GM10266 (cell line): Measurements from ENCODE around the gene SLC25A25.
A peak's percentile ranks its signal among the peaks of the same experiment; 100 is the strongest.
"Not testable (repeated sequence)": the region's sequence is repeated elsewhere in the genome, so short reads cannot be mapped to it uniquely, and the experiment has no call there.

Experiments used
- DNase-seq: peaks from one replicate; pipeline ENCODE4 v3.0.0; 2012; ENCODE audit errors: extremely low spot score
- TF ChIP-seq, protein P1 (sequence below): IDR thresholded peaks from 2 replicates; pipeline ENCODE4 v1.5.1; 2012; ENCODE audit warnings: mild to moderate bottlenecking, low read depth; ENCODE audit not compliant: control insufficient read depth, insufficient read depth; ENCODE audit errors: missing control alignments

Gene SLC25A25

DNA sequence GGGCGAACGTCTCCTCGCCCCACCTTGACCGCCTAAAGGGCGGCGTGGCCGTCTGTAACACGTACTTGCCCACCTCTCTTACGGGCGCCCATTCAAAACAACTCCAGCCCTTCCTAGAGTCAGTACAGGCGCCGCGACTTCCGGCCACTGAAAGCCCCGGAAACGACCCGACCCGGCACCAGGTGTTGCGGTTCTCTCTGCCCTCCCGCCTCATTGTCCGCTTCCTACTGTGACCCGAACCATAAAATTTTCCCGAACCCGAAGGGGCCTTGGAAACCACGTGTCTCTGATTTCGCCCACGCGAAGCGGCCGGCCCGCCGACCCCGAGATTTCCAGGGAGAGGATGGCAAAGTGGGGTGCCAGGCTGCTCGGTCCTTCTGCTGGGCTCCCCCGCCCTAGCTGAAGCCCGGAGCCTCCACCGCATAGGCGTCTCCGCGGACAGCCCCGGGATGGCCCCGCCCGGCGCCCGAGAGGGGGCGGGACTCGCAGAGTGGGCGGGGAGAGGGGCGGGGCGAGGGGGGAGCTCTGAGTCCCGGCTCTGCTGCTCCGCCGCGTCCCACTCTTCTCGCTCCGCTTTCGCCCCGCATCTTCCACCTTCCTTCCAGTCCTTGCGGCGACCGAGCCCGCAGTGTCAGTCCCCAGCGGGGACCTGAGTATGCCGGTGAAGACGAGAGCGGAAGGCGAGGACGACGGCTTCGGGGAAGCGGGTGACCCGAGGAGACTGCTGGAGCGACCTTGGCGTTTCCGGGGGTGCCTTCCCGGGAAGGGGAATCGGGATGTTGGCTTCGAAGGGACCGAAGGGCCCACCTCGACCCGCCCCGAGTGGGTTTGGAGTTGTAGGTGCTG lies 60.2 kb downstream of the SLC25A25 start:
- TF ChIP-seq, protein P1, sequence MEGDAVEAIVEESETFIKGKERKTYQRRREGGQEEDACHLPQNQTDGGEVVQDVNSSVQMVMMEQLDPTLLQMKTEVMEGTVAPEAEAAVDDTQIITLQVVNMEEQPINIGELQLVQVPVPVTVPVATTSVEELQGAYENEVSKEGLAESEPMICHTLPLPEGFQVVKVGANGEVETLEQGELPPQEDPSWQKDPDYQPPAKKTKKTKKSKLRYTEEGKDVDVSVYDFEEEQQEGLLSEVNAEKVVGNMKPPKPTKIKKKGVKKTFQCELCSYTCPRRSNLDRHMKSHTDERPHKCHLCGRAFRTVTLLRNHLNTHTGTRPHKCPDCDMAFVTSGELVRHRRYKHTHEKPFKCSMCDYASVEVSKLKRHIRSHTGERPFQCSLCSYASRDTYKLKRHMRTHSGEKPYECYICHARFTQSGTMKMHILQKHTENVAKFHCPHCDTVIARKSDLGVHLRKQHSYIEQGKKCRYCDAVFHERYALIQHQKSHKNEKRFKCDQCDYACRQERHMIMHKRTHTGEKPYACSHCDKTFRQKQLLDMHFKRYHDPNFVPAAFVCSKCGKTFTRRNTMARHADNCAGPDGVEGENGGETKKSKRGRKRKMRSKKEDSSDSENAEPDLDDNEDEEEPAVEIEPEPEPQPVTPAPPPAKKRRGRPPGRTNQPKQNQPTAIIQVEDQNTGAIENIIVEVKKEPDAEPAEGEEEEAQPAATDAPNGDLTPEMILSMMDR, result peak; percentile 17
- peak; percentile 92 for DNase-seq

DNA sequence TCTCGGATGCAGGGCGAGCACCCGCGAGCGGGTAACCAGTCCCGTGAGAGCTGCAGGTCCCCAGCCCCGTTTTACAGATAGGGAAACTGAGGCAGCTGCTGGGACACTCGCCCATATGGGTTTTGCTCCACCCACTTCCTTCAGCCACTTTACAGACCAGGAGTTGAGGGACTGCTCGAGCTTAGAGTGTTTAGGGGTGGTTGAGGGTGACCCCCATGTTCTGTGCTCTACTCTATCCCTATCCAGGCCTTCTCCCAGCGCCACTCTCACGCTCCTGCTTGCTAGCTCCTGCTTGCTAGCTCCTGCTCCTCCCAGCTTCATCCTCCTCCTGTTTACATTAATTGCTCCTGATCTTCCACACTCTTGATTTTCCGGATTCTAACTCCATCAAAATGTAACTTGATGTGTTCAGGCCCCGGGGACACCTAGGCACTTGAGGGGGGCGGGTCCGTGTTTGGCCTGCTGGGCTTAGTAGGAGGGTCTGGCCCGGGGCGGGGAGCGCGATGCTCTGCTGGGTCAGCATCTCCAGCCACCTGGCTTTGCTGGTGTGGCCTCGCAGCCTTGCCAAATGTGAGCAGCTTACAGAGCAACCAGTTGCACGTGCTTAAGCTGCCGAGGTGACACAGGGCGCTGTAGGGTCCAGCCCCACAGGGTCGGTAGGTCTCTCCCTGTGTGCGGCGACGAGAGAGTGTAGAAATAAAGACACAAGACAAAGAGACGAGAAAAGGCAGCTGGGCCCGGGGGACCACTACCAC lies 61.0 kb downstream of the SLC25A25 start:
- TF ChIP-seq, protein P1, result no peak
- no peak for DNase-seq

DNA sequence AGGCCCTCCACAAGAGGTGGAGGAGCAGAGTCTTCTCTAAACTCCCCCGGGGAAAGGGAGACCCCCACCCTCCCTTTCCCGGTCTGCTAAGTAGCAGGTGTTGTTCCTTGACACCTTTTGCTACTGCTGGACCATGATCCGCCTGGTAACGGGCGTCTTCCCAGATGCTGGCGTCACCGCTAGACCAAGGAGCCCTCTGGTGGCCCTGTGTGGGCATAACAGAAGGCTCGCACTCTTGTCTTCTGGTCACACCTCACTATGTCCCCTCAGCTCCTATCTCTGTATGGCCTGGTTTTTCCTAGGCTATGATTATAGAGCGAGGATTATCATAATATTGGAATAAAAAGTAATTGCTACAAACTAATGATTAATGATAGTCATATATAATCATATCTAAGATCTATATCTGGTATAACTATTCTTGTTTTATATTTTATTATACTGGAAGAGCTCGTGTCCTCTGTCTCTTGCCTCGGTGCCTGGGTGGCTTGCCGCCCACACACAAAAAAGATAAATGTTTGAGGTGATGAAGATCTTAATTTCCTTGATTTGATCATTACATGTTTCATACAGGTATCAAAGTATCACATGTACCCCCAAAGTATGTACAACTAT lies 62.1 kb downstream of the SLC25A25 start:
- TF ChIP-seq, protein P1, result peak; percentile 32
- not testable (repeated sequence) for DNase-seq

DNA sequence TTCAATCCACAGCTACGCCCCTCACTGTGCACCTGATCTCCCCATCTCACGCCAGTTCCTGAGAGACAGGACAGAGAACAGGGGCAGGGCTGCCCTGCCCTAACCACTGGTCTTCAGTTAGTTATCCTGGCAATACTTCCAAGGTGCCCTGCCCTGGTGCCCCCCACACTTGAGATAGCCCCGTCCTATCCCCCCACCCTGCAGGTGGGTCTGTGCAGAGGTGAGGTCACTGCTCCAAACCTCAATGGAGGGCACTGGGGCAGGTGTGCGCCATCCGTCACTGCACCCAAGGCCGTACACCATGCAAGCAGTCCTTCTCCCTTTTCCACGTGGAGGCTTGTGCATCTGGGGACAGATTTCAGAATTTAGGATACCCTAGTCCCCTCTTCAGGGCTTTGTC lies 62.6 kb downstream of the SLC25A25 start:
- DNase-seq, result not testable (repeated sequence)

DNA sequence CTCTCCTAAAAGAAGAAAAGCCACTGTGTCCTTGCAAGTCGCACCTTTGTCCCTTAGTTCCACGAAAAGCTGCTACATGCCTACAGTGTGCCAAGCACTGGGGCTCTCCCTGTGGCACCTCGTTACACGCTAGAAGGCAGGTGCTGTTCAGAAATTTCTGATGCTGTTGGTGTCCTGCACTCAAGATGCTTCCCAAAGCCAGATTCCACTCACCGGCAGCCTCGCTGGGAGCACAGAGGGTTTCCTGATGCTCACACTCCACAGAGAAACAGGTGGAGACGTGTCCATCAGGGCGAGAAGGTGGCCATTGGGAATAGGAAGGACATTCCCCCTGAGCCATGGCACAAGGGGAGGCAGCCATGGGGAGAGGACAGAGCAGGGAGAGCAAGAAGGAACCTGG lies 63.3 kb downstream of the SLC25A25 start:
- not testable (repeated sequence) for DNase-seq

DNA sequence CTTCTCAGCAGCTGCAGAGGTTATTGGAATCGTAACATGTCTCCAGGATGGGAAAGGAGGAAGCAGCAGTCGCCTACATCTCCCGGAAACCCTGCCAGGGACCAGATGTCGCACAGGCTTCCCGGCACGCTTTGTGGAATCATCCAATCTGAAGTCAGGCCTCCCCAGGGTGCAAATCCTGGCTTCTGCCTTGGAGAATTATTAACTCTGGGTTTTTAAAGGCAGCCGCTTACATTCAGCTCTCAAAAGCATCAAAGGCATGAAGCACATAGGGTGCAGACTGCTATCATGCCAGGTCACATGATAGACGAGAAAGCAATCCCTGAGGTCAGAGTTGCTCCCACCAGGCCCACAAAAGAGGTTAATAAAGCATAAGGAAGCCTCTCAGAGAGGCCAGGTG lies 64.1 kb downstream of the SLC25A25 start:
- not testable (repeated sequence) for DNase-seq

DNA sequence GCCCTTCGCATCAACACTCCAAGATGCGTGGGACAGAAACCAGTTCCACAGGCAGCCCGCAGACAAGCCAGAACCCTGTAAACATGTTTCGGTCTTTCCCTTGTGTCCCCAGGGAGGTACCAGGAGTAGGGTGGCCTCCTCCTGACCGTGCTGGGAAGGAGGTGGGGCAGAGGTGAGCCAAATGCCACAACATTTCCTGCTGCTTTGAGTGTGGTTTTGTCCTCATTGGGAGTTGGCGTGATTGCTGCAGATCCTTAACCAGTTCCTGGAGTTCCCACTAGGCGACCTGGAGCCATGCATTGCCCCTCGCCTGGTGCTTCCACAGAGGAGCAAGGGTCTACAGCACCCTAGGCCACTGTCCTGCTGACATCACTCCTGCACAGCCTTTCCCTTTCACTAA lies 67.5 kb downstream of the SLC25A25 start:
- not testable (repeated sequence) for DNase-seq

DNA sequence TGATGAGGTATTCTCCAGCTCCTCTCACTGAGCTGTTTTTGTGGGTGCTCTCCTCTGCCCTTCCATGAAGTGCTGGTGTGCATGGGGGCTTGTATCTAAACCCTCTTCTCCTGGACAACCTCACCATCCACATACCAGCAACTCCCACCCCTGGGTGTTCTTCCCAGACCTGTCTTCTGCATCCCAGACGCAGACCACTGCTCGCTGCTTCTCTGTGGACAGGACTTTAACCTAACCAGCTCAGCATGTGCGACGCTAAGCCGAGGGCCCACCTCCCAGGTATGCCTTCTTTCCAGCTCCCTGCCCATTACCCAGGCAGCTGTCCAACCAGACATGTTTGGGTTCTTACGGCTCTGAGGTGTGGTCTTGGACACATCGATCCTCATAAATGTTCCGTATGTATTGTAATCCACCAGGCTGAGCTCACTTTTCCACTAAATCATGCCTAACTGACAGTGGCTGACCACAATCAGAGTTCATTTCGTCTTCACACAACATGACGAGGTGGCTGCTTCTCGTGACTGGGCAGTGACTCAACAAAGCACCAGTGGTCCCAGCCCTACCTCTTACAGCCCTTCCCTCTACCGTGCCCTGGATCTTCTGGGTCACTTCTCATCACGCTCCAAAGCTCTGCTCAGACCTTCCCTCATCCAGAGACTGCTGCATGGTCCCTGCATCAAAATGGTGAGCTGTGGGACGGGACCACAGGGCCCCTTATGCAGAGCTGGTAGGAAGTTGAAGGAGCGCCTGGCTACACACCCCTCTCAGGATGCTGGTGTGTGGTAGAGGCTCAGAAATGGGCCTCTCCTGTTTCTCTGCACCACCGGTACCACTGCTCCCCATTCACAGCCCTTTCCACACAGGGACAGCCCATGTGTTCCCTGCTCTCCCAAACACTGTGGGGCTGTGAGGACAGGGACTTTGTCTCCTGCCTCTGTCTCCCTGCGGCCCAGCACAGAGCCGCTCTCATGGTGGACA lies 69.1 kb downstream of the SLC25A25 start:
- DNase-seq, result no peak
- TF ChIP-seq, protein P1, result no peak
